GM12878 (cell line): Measurements from ENCODE around the gene COL4A2. TPM values are rescaled to one million over a fixed set of nuclear protein-coding genes. Genes with fewer than 3 reads are reported as not detected.

ENCODE experiments used
- ATAC-seq: fragments of 200-7000 bp; cut with Tn5 transposase; 3 replicates; pipeline ENCODE4 v1.9.1; 2020; ENCODE audit warnings: mild to moderate bottlenecking, moderate library complexity
- BruUV-seq: library from RNA; stranded (reverse); fragments of 400-500 nt; replicated peaks from 2 replicates; lab custom pipeline; 2021; lab: Mats Ljungman, UMichigan
- CTCF ChIA-PET: fragments of 300-600 bp; sonication (Branson Sonifier 250); formaldehyde crosslinking; extraction: SDS; loops from one replicate; lab custom pipeline; 2021; ENCODE audit warnings: inconsistent platforms; lab: Yijun Ruan, JAX
- POLR2A ChIA-PET: fragments of 350-600 bp; formaldehyde crosslinking; extraction: SDS; loops from one replicate; lab custom pipeline; 2021; ENCODE audit warnings: inconsistent platforms; lab: Charles Lee
- RAD21 ChIA-PET: fragments of 300-600 bp; sonication (Branson Sonifier 250); formaldehyde crosslinking; loops from one replicate; lab custom pipeline; 2023; ENCODE audit warnings: antibody characterized with exemption; ENCODE audit not compliant: unreplicated experiment; lab: Charles Lee
- SMC1A ChIA-PET: fragments of 300-600 bp; sonication (Branson Sonifier 250); formaldehyde crosslinking; loops from one replicate; lab custom pipeline; 2023; ENCODE audit not compliant: unreplicated experiment, uncharacterized antibody; lab: Charles Lee
- DNase-seq: peaks from one replicate; pipeline ENCODE4 v3.0.0-alpha.2; 2011; ENCODE audit warnings: low read depth, low spot score
- FAIRE-seq: peaks from 3 replicates; lab custom pipeline; 2011; peaks lifted over from hg19 to GRCh38; lab: Jason Lieb, UNC
- H2AFZ ChIP-seq: 2 replicates; pipeline ENCODE4 v1.6.0; 2011; ENCODE audit warnings: low read depth, low read length, control low read depth; ENCODE audit not compliant: control insufficient read depth
- H3K27ac ChIP-seq: 2 replicates; pipeline ENCODE4 v1.5.1; 2011; ENCODE audit warnings: control low read depth; ENCODE audit not compliant: control insufficient read depth, insufficient read depth
- H3K27me3 ChIP-seq, 2 experiments: replicated peaks in 1 of 2; 2 replicates each; pipeline versions ENCODE4 v1.6.0 to v1.6.1; 2011; ENCODE audit warnings: low read length in 1 of 2; ENCODE audit not compliant: control insufficient read depth in 2 of 2, insufficient read depth in 2 of 2
- H3K36me3 ChIP-seq, 2 experiments: 2 replicates each; pipeline ENCODE4 v1.5.1; 2011; ENCODE audit warnings: low read length in 1 of 2; ENCODE audit not compliant: control insufficient read depth in 2 of 2, insufficient read depth in 2 of 2
- H3K4me1 ChIP-seq: 2 replicates; pipeline ENCODE4 v1.6.1; 2011; ENCODE audit warnings: mild to moderate bottlenecking, low read length, moderate library complexity, mixed read lengths; ENCODE audit not compliant: control insufficient read depth, insufficient read depth
- H3K4me2 ChIP-seq: 2 replicates; pipeline ENCODE4 v1.6.0; 2011; ENCODE audit warnings: control low read depth; ENCODE audit not compliant: control insufficient read depth, insufficient read depth
- H3K4me3 ChIP-seq: fragments of 200-600 bp; sonication (generic); 2 replicates; pipeline ENCODE4 v1.5.1; 2016
- H3K79me2 ChIP-seq: 2 replicates; pipeline ENCODE4 v1.6.0; 2011; ENCODE audit warnings: low read length; ENCODE audit not compliant: control insufficient read depth, insufficient read depth
- H3K9ac ChIP-seq: 2 replicates; pipeline ENCODE4 v1.8.0; 2011; ENCODE audit warnings: low read length, control low read depth, mixed read lengths; ENCODE audit not compliant: control insufficient read depth, insufficient read depth
- H3K9me3 ChIP-seq: replicated peaks from 3 replicates; pipeline ENCODE4 v1.5.1; 2011; ENCODE audit warnings: mild to moderate bottlenecking, low read length; ENCODE audit not compliant: control insufficient read depth, insufficient read depth
- H4K20me1 ChIP-seq: 2 replicates; pipeline ENCODE4 v1.6.0; 2011; ENCODE audit not compliant: control insufficient read depth, insufficient read depth
- CBFB ChIP-seq: IDR thresholded peaks from 2 replicates; pipeline ENCODE4 v1.6.1; 2016; ENCODE audit warnings: antibody characterized with exemption, low read depth
- CREM ChIP-seq: IDR thresholded peaks from 2 replicates; pipeline ENCODE4 v1.6.1; 2014; ENCODE audit warnings: antibody characterized with exemption, low read depth
- EED ChIP-seq: sonication (generic); IDR thresholded peaks from 2 replicates; pipeline ENCODE4 v1.6.1; 2016; ENCODE audit warnings: antibody characterized with exemption, low read depth
- MYB ChIP-seq: fragments of 150-350 bp; IDR thresholded peaks from 2 replicates; pipeline ENCODE4 v1.6.1; 2014; ENCODE audit warnings: mild to moderate bottlenecking, low read depth, low read length, borderline replicate concordance
- SMARCA5 ChIP-seq: fragments of 450-650 bp; IDR thresholded peaks from 2 replicates; pipeline ENCODE4 v1.6.1; 2017; ENCODE audit warnings: mild to moderate bottlenecking
- SPI1 ChIP-seq: IDR thresholded peaks from 2 replicates; pipeline ENCODE4 v1.6.1; 2011; ENCODE audit warnings: low read depth, mild to moderate bottlenecking, low read length, moderate library complexity, borderline replicate concordance; ENCODE audit not compliant: insufficient read depth
- SUPT20H ChIP-seq: IDR thresholded peaks from 2 replicates; pipeline ENCODE4 v1.6.1; 2011; ENCODE audit warnings: low read depth, mild to moderate bottlenecking, low read length, moderate library complexity, borderline replicate concordance; ENCODE audit not compliant: control insufficient read depth
- TCF7 ChIP-seq: IDR thresholded peaks from 2 replicates; pipeline ENCODE4 v1.6.1; 2014; ENCODE audit warnings: antibody characterized with exemption, borderline replicate concordance
- ZSCAN29 ChIP-seq: fragments of 450-650 bp; IDR thresholded peaks from 2 replicates; pipeline ENCODE4 v1.6.1; 2017; ENCODE audit warnings: mild to moderate bottlenecking, moderate library complexity
- ZZZ3 ChIP-seq: IDR thresholded peaks from 2 replicates; pipeline ENCODE4 v1.6.1; 2011; ENCODE audit warnings: low read depth; ENCODE audit not compliant: control insufficient read depth, insufficient read length
- WGBS: methylation state at CpG from one replicate; pipeline ENCODE4 v1.1.6; 2016; ENCODE audit warnings: low lambda C conversion rate; ENCODE audit not compliant: insufficient replicate concordance, insufficient coverage; ENCODE audit errors: missing lambda C conversion rate; 5-methylcytosine and 5-hydroxymethylcytosine counted together
- in situ Hi-C: fragments of 300-500 bp; cut with MboI; formaldehyde crosslinking; loops from 9 replicates; pipeline ENCODE4 v1.14.3; 2018; ENCODE audit warnings: mixed read lengths
- intact Hi-C: fragments of 100-400 bp; cut with micrococcal nuclease; formaldehyde crosslinking; loops from one replicate; pipeline ENCODE4 v1.14.2; 2022; ENCODE audit not compliant: unreplicated experiment
- polyA plus RNA-seq, 11 experiments: library from polyadenylated mRNA; depleted of rRNA in 4 of 11; unstranded in 6 of 11; stranded (reverse) in 5 of 11; fragments of >200 nt; fragmentation: Nextera tagmentation in 4 of 11; fragmentation: Illumina TruSeq in 1 of 11; extraction: Ambion mirVana in 4 of 11; extraction: Trizol in 1 of 11; gene quantifications; 1 replicate in 1 of 11; 2 replicates in 10 of 11; pipeline versions ENCODE4 v1.2.1 to v1.2.3, GENCODE V29; 2011 to 2016; ENCODE audit warnings: inconsistent platforms in 2 of 11, missing spikeins in 2 of 11, low read depth in 1 of 11
- total RNA-seq, 4 experiments: library from RNA; depleted of rRNA in 3 of 4; stranded (reverse); fragments of >200 nt in 3 of 4; fragmentation: Illumina TruSeq in 1 of 4; extraction: Trizol in 1 of 4; gene quantifications; 2 replicates each; pipeline versions ENCODE4 v1.2.1 to v1.2.3, GENCODE V29; 2013 to 2021
- TF ChIP-seq, protein P1 (sequence below): fragments of 450-650 bp; IDR thresholded peaks from 2 replicates; pipeline ENCODE4 v1.6.1; 2017; ENCODE audit warnings: borderline replicate concordance
- TF ChIP-seq, protein P2 (sequence below): fragments of 450-650 bp; IDR thresholded peaks from 2 replicates; pipeline ENCODE4 v1.6.1; 2016; ENCODE audit warnings: mild to moderate bottlenecking, moderate library complexity, borderline replicate concordance
- TF ChIP-seq, protein P3 (sequence below): fragments of 450-650 bp; conservative IDR thresholded peaks from 2 replicates; pipeline ENCODE4 v1.6.1; 2017; ENCODE audit warnings: mild to moderate bottlenecking, moderate library complexity

Gene COL4A2
- total and polyA plus RNA-seq, 10 of the 15 experiments (the other 5 are each of a cell fraction or from before 2014, with no cell fraction given), result 0.16 to 1.6 (median 0.62) TPM; not detected in 3

DNA sequence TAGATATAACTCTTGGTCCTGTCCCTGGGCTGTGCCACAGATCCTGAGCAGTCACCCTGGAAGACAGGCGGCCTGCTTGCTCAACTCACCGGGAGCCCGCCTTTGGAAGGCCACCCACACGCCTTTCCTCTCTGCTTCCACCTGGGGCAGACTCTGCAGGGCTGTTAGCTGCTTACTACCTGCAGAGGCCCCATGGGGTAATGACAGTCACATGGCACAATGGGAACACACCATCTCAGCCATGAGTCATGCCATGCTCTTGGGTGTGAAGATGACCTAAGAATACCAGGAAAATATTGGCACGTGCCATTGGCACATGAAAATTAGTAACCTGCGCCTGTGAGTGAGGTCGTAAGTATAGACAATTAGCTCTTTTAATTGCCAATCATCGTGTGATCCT, 108.6 kb downstream of the COL4A2 start (continued):
- TF ChIP-seq, protein P1, sequence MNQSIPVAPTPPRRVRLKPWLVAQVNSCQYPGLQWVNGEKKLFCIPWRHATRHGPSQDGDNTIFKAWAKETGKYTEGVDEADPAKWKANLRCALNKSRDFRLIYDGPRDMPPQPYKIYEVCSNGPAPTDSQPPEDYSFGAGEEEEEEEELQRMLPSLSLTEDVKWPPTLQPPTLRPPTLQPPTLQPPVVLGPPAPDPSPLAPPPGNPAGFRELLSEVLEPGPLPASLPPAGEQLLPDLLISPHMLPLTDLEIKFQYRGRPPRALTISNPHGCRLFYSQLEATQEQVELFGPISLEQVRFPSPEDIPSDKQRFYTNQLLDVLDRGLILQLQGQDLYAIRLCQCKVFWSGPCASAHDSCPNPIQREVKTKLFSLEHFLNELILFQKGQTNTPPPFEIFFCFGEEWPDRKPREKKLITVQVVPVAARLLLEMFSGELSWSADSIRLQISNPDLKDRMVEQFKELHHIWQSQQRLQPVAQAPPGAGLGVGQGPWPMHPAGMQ, result no peak

DNA sequence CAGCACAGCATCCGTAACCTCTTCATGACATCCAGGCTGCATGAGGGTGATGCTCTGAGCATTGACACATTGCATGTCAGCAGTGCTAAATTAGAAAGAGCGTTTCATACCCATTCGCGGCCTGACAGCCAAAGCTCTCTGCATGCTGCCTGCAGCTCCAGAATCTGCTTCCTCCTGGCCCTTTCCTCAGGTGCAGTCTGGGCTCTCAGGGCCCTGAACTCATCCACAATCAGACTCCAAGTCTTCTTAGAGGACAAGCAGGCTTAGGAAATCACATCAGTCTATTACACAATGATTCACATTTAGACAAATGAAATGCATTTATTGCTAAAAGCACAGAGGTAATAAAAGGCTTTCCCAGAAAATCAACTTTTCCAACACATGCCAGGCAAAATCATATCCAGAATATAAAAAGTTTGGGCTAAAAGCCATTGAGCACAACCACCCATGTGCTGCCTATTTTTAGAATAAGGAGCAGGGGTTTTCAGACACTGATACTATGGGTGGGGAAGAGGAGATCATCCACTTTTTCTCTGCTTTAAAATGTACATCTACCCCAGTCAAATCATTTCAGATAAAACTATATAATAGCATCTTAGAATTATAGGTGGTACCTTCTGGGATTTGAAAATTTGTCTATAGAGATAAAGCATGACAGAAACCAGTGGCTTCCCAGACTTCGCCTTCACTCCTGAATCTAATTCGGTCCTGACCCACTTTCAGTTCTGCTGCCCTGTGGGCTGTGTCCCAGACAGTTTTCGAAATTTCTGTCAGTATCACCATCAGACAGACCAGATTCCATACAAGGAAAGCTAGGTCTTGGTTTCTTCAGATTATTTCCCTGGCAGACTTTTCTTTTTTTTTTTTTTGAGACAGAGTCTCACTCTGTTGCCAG, 109.3 kb downstream of the COL4A2 start:
- no peak for FAIRE-seq
- no TSS peak for BruUV-seq

More for the DNA sequence above, 109.3 kb downstream of the COL4A2 start:
- Histone ChIP-seq H3K36me3 (no peaks in the 10 kb centered on the region), H3K27ac (no peak overlapping the region), H3K4me2 (no peak overlapping the region), H3K27me3 (peaks cover 0 to 3% of the 10 kb centered on the region in 2 experiments; a peak in 1 of 4 replicates), H3K9me3 (no peaks in the 10 kb centered on the region), H2AFZ (no peak overlapping the region), H3K79me2 (no peaks in the 10 kb centered on the region), H4K20me1 (no peaks in the 10 kb centered on the region), H3K4me3 (no peak overlapping the region), H3K4me1 (peaks cover 4% of the 10 kb centered on the region), H3K9ac (no peak overlapping the region)
- in situ Hi-C loops, result loop anchor here (25.0 kb wide), 1 partner anchor 1454 kb away; no protein-coding TSS in a partner anchor
- ChIA-PET POLR2A (no interaction called here), CTCF (interaction anchor here (0.6 to 3.1 kb wide), 4 partner anchors 10 to 216 kb away, joined by 3 to 15 read pairs (median 4); no protein-coding TSS in a partner anchor), SMC1A (interaction anchor here (0.7 to 4.7 kb wide), 3 partner anchors 15 to 38 kb away, joined by 3 to 20 read pairs (median 3); no protein-coding TSS in a partner anchor), RAD21 (interaction anchor here (2.0 kb wide), 1 partner anchor 28 kb away, joined by 8 read pairs; no protein-coding TSS in a partner anchor)
- WGBS, result 58% methylated on average over 7 of the region's 7 CpGs
- intact Hi-C loops, result no loop called here
- no peak for TF ChIP-seq EED
- no peak for TF ChIP-seq SMARCA5
- TF ChIP-seq TCF7, result no peak
- TF ChIP-seq CREM, result no peak
- no peak for TF ChIP-seq MYB
- TF ChIP-seq CBFB, result no peak
- no peak for TF ChIP-seq SPI1
- no peak for TF ChIP-seq SUPT20H
- TF ChIP-seq ZSCAN29, result no peak
- TF ChIP-seq ZZZ3, result no peak
- TF ChIP-seq, protein P2, sequence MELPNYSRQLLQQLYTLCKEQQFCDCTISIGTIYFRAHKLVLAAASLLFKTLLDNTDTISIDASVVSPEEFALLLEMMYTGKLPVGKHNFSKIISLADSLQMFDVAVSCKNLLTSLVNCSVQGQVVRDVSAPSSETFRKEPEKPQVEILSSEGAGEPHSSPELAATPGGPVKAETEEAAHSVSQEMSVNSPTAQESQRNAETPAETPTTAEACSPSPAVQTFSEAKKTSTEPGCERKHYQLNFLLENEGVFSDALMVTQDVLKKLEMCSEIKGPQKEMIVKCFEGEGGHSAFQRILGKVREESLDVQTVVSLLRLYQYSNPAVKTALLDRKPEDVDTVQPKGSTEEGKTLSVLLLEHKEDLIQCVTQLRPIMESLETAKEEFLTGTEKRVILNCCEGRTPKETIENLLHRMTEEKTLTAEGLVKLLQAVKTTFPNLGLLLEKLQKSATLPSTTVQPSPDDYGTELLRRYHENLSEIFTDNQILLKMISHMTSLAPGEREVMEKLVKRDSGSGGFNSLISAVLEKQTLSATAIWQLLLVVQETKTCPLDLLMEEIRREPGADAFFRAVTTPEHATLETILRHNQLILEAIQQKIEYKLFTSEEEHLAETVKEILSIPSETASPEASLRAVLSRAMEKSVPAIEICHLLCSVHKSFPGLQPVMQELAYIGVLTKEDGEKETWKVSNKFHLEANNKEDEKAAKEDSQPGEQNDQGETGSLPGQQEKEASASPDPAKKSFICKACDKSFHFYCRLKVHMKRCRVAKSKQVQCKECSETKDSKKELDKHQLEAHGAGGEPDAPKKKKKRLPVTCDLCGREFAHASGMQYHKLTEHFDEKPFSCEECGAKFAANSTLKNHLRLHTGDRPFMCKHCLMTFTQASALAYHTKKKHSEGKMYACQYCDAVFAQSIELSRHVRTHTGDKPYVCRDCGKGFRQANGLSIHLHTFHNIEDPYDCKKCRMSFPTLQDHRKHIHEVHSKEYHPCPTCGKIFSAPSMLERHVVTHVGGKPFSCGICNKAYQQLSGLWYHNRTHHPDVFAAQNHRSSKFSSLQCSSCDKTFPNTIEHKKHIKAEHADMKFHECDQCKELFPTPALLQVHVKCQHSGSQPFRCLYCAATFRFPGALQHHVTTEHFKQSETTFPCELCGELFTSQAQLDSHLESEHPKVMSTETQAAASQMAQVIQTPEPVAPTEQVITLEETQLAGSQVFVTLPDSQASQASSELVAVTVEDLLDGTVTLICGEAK, result no peak
- TF ChIP-seq, protein P3, sequence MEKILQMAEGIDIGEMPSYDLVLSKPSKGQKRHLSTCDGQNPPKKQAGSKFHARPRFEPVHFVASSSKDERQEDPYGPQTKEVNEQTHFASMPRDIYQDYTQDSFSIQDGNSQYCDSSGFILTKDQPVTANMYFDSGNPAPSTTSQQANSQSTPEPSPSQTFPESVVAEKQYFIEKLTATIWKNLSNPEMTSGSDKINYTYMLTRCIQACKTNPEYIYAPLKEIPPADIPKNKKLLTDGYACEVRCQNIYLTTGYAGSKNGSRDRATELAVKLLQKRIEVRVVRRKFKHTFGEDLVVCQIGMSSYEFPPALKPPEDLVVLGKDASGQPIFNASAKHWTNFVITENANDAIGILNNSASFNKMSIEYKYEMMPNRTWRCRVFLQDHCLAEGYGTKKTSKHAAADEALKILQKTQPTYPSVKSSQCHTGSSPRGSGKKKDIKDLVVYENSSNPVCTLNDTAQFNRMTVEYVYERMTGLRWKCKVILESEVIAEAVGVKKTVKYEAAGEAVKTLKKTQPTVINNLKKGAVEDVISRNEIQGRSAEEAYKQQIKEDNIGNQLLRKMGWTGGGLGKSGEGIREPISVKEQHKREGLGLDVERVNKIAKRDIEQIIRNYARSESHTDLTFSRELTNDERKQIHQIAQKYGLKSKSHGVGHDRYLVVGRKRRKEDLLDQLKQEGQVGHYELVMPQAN, result no peak
- DNase-seq (no peak), ATAC-seq (no peak)
